ENCODE measurements around the gene NUDT6. TPM values are rescaled to one million over a fixed set of nuclear protein-coding genes. Genes with fewer than 3 reads are reported as not detected.

NUDT6 gene
- total and polyA plus RNA-seq, 9 donors = 6.6 to 9.4 (median 7.9) TPM

GRCh38 chr4:122901247-122902010 is 21.0 kb downstream of the NUDT6 start:
- peak; percentile 58 for DNase-seq
- H3K4me3 ChIP-seq (ENCODE audit: low read length) = no peak overlapping the region

GRCh38 chr4:122900314-122900713 is 22.1 kb downstream of the NUDT6 start:
- Histone ChIP-seq H3K9me3 (replicated peaks; ENCODE audit: control insufficient read depth, low read depth, low read length) (no peaks in the 10 kb centered on the region), H3K36me3 (ENCODE audit: control insufficient read depth, insufficient read depth, low read length) (peaks cover 4% of the 10 kb centered on the region), H3K27me3 (ENCODE audit: control insufficient read depth, insufficient read depth, low read length) (no peaks in the 10 kb centered on the region), H3K4me3 (ENCODE audit: low read length) (no peak overlapping the region), H3K27ac (ENCODE audit: low read length) (no peak overlapping the region), H3K4me1 (ENCODE audit: control insufficient read depth, insufficient read depth, low read length) (no peaks in the 10 kb centered on the region)
- WGBS (ENCODE audit: insufficient coverage) = no CpG with 5 or more reads among the region's 3 CpGs
- DNase-seq = no peak

More at GRCh38 chr4:122901247-122902010, 21.0 kb downstream of the NUDT6 start:
- Histone ChIP-seq H3K4me1 (ENCODE audit: control insufficient read depth, insufficient read depth, low read length) (no peaks in the 10 kb centered on the region), H3K36me3 (ENCODE audit: control insufficient read depth, insufficient read depth, low read length) (peaks cover 4% of the 10 kb centered on the region), H3K27me3 (ENCODE audit: control insufficient read depth, insufficient read depth, low read length) (no peaks in the 10 kb centered on the region), H3K9me3 (replicated peaks; ENCODE audit: control insufficient read depth, low read depth, low read length) (no peaks in the 10 kb centered on the region), H3K27ac (ENCODE audit: low read length) (no peak overlapping the region)
- no CpG with 5 or more reads among the region's 2 CpGs for WGBS (ENCODE audit: insufficient coverage)

DNA sequence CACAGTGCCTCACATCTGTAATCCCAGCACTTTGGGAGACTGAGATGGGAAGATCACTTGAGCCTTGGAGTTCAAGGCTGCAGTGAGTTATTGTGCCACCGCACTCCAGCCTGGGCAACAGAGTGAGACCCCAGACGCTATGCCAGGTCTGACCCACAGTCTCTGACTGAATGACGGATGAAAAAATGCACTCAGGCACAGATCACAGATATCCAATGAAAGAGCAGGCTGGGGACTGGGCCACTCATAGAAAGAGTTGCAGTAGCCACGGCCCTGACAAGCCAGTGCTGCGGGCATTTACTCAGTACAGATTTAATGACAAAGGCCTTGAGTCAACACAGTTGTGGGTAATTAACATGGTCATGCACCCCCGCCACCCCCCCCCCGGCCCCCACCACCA is 22.7 kb downstream of the NUDT6 start:
- 88% methylated on average over 3 of the region's 7 CpGs for WGBS (ENCODE audit: insufficient coverage)
- no peak for DNase-seq
- Histone ChIP-seq H3K9me3 (replicated peaks; ENCODE audit: control insufficient read depth, low read depth, low read length) (no peaks in the 10 kb centered on the region), H3K27me3 (ENCODE audit: control insufficient read depth, insufficient read depth, low read length) (no peaks in the 10 kb centered on the region), H3K4me1 (ENCODE audit: control insufficient read depth, insufficient read depth, low read length) (no peaks in the 10 kb centered on the region), H3K27ac (ENCODE audit: low read length) (no peak overlapping the region), H3K36me3 (ENCODE audit: control insufficient read depth, insufficient read depth, low read length) (peaks cover 4% of the 10 kb centered on the region), H3K4me3 (ENCODE audit: low read length) (no peak overlapping the region)

DNA sequence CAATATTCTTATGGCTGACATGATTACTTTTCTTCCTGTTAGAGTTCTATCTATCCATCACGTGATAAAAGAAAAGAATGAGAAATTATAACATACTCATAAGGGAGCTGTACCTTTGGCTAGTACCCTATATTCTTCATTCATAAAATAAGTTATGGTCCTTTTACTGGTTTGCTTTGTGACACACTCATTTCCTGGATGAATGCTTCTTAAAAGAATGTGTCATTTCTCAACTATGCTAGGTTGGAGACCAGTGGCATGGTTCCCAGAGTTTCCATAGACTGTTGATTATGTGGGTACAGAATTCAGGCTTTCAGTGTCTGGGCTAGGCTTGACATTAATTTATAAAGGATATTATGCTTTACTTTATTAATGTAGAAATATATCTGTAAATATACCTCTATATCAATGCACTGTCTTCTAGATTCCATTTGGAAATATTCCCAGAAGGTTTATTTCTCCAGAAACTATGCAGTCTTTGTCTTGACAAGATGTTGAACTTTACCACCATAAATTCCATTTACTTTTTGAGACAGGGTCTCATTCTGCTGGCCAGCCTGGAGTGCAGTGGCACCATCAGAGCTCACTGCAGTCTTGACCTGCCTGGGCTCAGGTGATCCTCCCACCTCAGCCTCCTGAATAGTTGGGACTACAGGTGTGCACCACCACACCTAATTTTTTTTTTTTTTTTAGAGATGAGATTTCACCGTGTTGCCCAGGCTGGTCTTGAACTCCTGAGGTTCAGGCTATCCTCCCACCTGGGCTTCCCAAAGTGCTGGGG is 23.8 kb downstream of the NUDT6 start:
- Histone ChIP-seq H3K9me3 (replicated peaks; ENCODE audit: control insufficient read depth, low read depth, low read length) (no peaks in the 10 kb centered on the region), H3K36me3 (ENCODE audit: control insufficient read depth, insufficient read depth, low read length) (peaks cover 3% of the 10 kb centered on the region), H3K4me3 (ENCODE audit: low read length) (no peak overlapping the region), H3K27ac (ENCODE audit: low read length) (no peak overlapping the region), H3K27me3 (ENCODE audit: control insufficient read depth, insufficient read depth, low read length) (no peaks in the 10 kb centered on the region), H3K4me1 (ENCODE audit: control insufficient read depth, insufficient read depth, low read length) (no peaks in the 10 kb centered on the region)
- no CpG with 5 or more reads among the region's 2 CpGs for WGBS (ENCODE audit: insufficient coverage)
- DNase-seq = peak; percentile 66

- Histone ChIP-seq H3K27ac (ENCODE audit: low read length) (no peak overlapping the region), H3K36me3 (ENCODE audit: control insufficient read depth, insufficient read depth, low read length) (peaks cover 5% of the 10 kb centered on the region), H3K9me3 (replicated peaks; ENCODE audit: control insufficient read depth, low read depth, low read length) (no peaks in the 10 kb centered on the region), H3K4me3 (ENCODE audit: low read length) (no peak overlapping the region), H3K4me1 (ENCODE audit: control insufficient read depth, insufficient read depth, low read length) (no peaks in the 10 kb centered on the region), H3K27me3 (ENCODE audit: control insufficient read depth, insufficient read depth, low read length) (no peaks in the 10 kb centered on the region)
- no CpG with 5 or more reads among the region's 1 CpG for WGBS (ENCODE audit: insufficient coverage)
- DNase-seq = no peak
Measured at GRCh38 chr4:122896270-122896669, 26.1 kb downstream of the NUDT6 start.

- Histone ChIP-seq H3K27ac (ENCODE audit: low read length) (no peak overlapping the region), H3K9me3 (replicated peaks; ENCODE audit: control insufficient read depth, low read depth, low read length) (no peaks in the 10 kb centered on the region), H3K4me3 (ENCODE audit: low read length) (no peak overlapping the region), H3K36me3 (ENCODE audit: control insufficient read depth, insufficient read depth, low read length) (peaks cover 5% of the 10 kb centered on the region), H3K27me3 (ENCODE audit: control insufficient read depth, insufficient read depth, low read length) (no peaks in the 10 kb centered on the region), H3K4me1 (ENCODE audit: control insufficient read depth, insufficient read depth, low read length) (no peaks in the 10 kb centered on the region)
- WGBS (ENCODE audit: insufficient coverage) = no CpG with 5 or more reads among the region's 1 CpG
- no peak for DNase-seq
Measured at GRCh38 chr4:122895336-122895995, 26.9 kb downstream of the NUDT6 start.

- Histone ChIP-seq H3K27ac (ENCODE audit: low read length) (no peak overlapping the region), H3K27me3 (ENCODE audit: control insufficient read depth, insufficient read depth, low read length) (no peaks in the 10 kb centered on the region), H3K4me1 (ENCODE audit: control insufficient read depth, insufficient read depth, low read length) (no peaks in the 10 kb centered on the region), H3K9me3 (replicated peaks; ENCODE audit: control insufficient read depth, low read depth, low read length) (no peaks in the 10 kb centered on the region), H3K4me3 (ENCODE audit: low read length) (no peak overlapping the region), H3K36me3 (ENCODE audit: control insufficient read depth, insufficient read depth, low read length) (peaks cover 5% of the 10 kb centered on the region)
- no CpG with 5 or more reads among the region's 3 CpGs for WGBS (ENCODE audit: insufficient coverage)
- no peak for DNase-seq
Measured at GRCh38 chr4:122894827-122895226, 27.6 kb downstream of the NUDT6 start.

DNA sequence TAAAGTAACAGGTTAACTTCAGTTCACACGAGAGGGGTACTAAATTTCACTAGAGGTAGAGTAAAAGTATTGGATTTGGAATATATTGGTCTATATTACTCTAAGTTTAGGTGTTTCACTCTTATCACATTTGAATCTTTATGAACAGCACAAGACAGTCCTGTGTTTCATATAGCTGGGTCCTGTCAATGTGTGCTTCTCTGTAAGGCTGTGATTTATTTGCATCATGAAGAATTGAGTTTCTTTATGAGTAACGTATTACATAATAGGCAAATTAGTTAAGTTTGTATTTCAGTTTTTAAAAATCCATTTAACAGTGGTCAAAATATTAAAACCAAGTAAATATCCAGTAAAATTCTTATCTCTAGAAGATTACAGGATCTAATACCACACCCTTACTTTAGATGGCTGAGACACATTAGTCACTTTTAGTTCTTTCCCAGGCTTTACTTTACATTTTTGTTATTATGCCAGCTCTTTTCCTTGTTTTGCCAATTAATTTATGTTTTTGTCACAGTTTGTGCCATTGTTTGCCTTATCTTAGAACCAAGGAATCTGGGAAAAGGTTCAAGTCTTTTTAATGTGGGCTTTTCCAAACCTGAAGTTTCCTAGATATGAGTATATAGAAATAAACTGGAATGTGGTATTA is 32.1 kb downstream of the NUDT6 start:
- no peak for DNase-seq
- Histone ChIP-seq H3K36me3 (ENCODE audit: control insufficient read depth, insufficient read depth, low read length) (peaks cover 11% of the 10 kb centered on the region), H3K4me3 (ENCODE audit: low read length) (no peak overlapping the region), H3K9me3 (replicated peaks; ENCODE audit: control insufficient read depth, low read depth, low read length) (no peaks in the 10 kb centered on the region), H3K4me1 (ENCODE audit: control insufficient read depth, insufficient read depth, low read length) (no peaks in the 10 kb centered on the region), H3K27ac (ENCODE audit: low read length) (no peak overlapping the region), H3K27me3 (ENCODE audit: control insufficient read depth, insufficient read depth, low read length) (no peaks in the 10 kb centered on the region)
- WGBS (ENCODE audit: insufficient coverage) = no CpG with 5 or more reads among the region's 2 CpGs

- Histone ChIP-seq H3K4me3 (ENCODE audit: low read length) (no peak overlapping the region), H3K27me3 (ENCODE audit: control insufficient read depth, insufficient read depth, low read length) (no peaks in the 10 kb centered on the region), H3K9me3 (replicated peaks; ENCODE audit: control insufficient read depth, low read depth, low read length) (no peaks in the 10 kb centered on the region), H3K36me3 (ENCODE audit: control insufficient read depth, insufficient read depth, low read length) (peaks cover 11% of the 10 kb centered on the region), H3K4me1 (ENCODE audit: control insufficient read depth, insufficient read depth, low read length) (no peaks in the 10 kb centered on the region), H3K27ac (ENCODE audit: low read length) (no peak overlapping the region)
- no peak for DNase-seq
- WGBS (ENCODE audit: insufficient coverage) = no CpG with 5 or more reads among the region's 1 CpG
Measured at GRCh38 chr4:122889726-122890125, 32.7 kb downstream of the NUDT6 start.

- peak; percentile 89 for DNase-seq
- H3K27me3 ChIP-seq (ENCODE audit: control insufficient read depth, insufficient read depth, low read length) = no peaks in the 10 kb centered on the region
- peak overlapping the region; percentile 73 for H3K27ac ChIP-seq (ENCODE audit: low read length)
- H3K36me3 ChIP-seq (ENCODE audit: control insufficient read depth, insufficient read depth, low read length) = peaks cover 8% of the 10 kb centered on the region
- no peak overlapping the region for H3K4me3 ChIP-seq (ENCODE audit: low read length)
- no peaks in the 10 kb centered on the region for H3K4me1 ChIP-seq (ENCODE audit: control insufficient read depth, insufficient read depth, low read length)
- peaks cover 4% of the 10 kb centered on the region for H3K9me3 ChIP-seq (replicated peaks; ENCODE audit: control insufficient read depth, low read depth, low read length)
- 67% methylated on average over 1 of the region's 1 CpG for WGBS (ENCODE audit: insufficient coverage)
Measured at GRCh38 chr4:122884499-122884898, 37.9 kb downstream of the NUDT6 start.
